GM19452 (cell line): ENCODE data around the gene ASF1B.
"Not testable (repeated sequence)": the region's sequence is repeated elsewhere in the genome, so short reads cannot be mapped to it uniquely, and the experiment has no call there.

Experiments
- ATAC-seq: cut with Tn5 transposase; IDR thresholded peaks from one replicate; pipeline ENCODE4 v1.9.1; 2021; ENCODE audit not compliant: unreplicated experiment

The ASF1B gene

DNA sequence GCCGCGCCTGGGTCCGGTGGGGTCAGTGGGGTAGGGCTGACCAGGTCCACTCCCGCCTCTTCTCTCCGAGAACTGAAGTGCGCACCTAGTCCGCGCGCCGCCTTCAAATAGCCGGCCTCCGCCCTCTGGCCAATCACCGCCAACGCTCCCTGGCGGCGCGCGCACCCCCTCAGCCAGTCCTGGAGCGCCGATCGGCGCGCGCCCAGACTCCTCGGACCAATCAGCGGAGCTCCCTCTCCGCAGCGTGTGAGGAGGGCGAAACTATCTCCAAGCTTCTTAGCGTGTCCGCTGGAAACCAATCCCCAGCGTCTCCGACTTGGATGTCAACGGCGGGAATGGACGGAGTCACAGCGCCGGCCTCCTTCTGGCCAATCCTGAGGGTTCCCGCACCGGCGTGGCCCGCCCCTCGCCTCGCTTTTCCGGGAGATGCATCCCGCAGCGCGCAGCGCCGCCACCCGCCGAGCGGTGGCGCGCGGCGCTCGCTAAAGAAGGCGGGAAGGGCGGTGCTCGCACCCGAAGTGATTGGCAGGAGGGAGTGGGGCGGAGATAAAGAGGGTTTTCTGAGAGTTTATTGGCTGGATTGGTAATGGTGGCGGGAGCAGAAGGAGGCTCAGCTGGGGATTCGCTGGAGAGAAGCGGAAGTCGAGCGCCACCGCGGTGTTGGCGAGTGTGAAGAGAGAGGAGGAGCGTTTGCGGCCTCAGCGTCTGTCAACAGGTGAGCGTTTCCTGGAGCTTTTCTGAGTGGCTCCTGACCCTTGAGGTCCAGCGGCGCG, at the start of gene ASF1B:
ASF1B (minus strand) TSS at position 81 of the 773 bp plus-strand sequence. CDS start 133 bp downstream, outside the sequence.
- ATAC-seq, result peak; percentile 76

DNA sequence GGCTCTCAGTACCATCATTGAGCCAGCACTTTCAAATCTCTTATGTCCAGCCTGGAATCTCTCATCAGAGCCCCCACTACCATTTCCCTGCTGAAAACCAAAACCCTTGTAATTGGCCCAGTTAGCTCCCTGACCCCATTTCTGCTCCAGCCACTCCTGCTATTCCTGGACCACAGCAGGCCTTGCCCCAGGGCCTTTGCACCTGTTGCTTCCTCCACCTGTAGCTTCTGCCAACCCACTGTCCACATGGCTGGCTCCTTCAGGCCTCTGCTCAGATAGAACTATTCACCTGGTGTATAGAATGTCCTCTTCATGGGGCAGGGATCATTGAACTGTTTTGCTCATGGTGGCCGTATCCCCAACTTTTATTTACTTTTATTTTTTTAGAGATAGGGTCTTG, 49.3 kb upstream of the ASF1B start:
- not testable (repeated sequence) for ATAC-seq

DNA sequence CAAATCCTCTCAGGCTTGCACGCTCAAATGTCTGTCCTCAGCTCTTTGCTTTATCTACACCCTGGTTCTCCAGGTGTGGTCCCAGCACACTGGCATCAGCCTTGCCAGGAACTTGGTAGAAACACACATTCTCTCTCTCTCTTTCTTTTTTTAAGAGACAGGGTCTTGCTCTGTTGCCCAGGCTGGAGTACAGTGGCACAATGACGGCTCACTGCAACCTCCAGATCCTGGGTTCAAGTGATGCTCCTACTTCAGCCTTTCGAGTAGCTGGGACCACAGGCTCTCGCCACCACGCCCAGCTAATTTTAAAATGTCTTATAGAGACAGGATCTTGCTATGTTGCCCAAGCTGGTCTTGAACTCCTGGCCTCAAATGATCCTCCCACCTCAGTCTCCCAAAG, 48.8 kb upstream of the ASF1B start:
- ATAC-seq, result no peak

DNA sequence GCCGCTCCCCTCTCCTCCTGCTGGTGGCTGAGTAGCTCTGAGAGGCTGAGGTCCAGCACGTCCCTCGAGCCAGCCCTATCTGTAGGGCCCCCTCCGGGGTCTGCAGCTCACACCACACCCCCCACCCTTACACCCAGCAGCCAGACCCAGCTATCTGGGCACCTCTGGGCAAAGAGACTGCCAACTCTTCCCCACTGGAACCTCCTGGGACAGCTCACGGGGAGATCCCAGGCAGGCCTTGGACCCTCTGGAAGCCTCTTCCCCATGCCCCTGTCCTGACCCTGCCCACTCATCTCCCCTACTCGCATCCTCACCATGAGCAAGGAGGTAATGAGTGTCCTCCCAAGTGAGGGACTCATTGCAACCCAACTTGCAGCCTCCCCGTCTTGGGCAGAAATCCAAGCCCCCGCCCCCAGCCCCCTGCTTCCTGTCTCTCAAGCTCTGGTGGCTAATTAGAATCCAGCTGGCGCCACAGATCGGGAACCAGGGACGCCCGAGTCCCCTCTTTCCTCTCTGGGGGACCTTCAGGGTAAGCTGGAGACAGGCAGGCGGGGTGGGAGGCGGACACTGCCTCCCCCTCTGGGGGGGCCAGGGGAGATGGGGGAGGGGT, 47.5 kb upstream of the ASF1B start:
- ATAC-seq, result no peak

DNA sequence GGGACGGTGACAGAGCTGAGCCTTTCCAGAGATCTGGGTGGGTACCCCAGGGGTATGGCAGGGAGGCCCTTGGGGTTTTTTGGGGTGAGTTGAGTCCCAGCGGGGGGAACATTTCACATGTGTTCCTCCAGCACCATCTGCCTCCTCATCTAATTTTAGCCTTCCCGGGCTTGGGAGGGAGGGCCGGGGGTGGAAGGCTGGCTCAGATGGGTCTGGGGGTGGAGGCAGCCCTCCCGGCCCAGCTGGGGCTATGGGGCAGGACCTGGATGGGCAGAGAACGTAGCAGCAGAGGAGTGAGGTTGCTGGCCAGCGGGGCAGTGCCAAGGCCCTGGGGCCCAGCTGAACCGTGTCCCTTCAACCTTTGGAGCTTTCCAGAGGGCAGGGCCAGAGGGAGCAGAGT, 46.1 kb upstream of the ASF1B start:
- ATAC-seq, result no peak

DNA sequence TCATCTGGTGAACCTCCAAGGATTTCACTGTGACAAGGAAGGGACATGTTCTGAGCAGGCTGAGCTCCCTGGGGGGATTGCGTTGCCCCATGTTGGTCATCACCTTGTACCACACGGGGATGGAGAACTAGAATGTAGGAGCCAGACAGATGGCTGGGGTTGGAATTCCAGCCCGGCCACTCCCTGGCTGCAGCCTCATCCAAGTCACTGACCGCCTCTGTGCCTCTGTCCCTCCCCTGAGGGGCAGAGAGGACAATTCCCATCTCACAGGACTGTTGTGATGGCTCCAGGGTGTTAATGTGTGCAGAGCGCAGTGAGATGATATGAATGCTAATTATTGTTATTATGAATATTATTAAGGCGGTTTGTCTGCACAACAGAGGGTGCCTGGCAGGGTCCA, 45.5 kb upstream of the ASF1B start:
- no peak for ATAC-seq

DNA sequence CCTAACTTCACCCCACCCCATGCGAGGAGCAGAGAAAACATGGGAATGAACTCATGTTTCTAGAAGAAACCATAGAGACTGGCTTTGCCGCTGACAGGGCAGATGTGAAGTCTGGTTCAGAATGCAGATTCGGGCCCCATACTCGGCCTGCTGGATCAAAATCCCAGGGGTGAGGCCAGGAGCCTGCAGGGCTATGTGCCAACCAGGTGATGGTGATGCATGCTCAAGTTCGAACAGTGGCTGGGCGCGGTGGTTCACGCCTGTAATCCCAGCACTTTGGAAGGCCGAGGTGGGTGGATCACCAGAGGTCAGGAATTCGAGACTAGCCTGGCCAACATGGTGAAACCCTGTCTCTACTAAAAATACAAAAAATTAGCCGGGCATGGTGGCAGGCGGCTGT, 44.8 kb upstream of the ASF1B start:
- not testable (repeated sequence) for ATAC-seq

DNA sequence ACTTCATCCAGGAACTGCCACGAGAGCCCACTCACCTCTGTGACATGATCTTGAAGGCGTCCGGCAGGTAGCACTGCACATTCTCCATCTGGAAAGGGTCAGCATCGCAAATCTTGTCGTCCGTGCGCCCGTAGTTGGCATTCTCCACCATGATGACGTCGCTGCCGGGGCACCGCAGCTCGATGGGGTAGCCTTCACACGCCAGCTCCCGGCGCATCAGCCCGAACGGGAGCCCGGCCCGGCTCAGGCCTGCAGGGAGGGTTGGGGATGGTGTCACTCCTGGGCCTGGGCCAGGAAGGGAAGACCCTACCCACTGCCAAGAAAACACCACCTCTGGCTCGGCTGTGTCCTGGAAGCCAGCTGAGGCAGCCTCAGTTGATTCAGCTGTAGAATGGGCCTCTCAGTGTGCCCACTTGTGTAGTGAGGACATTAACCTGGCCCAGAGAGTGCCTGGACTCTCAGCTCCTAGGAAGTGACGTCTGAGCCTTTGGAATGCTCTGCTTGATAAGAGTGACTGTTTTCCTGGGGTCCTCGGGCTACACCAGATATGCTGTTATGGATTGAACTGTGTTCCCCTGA, 41.2 kb upstream of the ASF1B start:
- ATAC-seq, result no peak

DNA sequence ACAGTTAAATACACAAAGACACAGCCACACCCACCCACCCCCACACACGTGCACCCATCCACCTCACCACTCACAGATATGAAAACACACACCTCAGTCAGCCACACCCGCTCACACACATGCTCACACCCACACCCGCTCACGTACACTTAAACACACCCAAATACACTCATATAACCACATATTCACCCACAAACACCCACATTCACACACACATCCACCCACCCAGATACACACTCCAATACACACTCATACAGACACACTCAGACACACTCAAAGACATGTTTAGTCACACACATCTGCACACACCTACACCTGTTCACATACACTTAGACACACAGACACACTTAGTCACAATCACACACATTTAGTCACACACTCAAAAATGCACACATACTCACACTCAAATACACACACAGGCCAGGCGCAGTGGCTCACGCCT, 39.0 kb upstream of the ASF1B start:
- ATAC-seq, result no peak

DNA sequence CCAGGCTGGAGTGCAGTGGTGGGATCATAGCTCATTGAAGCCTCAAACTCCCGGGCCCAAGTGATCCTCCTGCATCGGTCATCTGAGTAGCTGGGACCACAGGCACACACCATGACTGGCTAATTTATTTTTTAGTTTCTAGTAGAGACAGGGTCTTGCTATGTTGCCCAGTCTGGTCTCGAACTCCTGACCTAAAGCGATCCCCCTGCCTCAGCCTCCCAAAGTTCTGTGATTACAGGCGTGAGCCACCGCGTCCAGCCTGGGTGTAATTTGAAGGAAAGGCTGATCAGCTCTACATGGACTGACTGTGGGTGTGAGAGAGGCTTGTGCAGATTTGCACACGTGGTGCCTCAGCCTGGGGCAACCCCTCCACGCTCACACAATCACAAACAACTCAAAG, 38.5 kb upstream of the ASF1B start:
- ATAC-seq, result no peak

DNA sequence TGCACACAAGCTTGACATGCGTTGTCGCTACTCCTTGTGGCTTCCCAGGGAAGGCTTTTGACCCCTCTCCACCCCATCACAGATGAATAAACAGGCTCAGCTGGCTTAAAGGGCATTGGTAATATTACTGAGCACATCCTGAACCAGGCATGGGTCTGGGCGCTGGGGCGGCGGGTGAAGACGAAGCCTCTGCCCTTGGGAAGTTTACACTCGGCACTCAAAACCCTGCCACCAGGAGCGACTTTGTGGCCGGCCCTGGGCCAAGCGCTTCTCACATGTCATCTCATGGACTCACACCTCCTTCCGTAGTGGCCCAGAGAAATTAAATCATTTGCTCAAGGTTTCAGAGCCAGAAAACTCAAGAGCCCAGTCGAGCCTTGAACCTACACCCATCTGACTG, 32.6 kb upstream of the ASF1B start:
- ATAC-seq, result no peak

DNA sequence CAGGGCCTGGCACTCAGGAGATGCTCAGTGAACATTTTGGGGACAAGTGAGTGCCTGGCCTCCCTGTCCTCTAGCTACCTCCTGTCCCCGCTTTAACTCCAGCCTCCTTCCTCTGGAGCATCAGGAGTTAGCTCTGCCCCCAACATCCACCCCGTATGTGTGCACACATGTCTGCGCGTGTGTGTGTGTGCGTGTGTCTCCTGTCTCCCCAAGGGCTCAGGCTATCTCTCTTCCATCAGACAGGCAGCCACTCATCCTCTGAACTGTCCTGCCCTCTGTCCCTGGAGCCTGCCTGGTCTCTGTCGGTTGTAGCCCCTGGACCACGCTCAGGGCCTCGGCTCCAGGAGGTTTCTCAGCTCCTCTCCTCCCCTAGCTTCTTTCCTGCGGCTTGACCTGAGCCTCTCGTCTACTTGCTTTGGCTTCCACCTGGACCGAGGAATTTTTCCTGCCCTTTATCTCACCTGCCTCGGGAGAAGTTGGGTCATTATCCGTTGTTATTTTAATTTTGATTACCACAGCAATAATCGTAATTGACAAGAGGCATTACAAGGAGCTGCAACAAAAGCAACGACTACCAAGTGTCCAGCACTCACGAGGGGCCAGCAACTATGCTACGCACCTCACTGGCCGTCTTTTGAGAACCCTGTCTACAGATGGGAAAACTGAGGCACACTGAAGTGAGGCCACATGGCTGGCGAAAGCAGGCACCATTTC, 32.0 kb upstream of the ASF1B start:
- no peak for ATAC-seq

DNA sequence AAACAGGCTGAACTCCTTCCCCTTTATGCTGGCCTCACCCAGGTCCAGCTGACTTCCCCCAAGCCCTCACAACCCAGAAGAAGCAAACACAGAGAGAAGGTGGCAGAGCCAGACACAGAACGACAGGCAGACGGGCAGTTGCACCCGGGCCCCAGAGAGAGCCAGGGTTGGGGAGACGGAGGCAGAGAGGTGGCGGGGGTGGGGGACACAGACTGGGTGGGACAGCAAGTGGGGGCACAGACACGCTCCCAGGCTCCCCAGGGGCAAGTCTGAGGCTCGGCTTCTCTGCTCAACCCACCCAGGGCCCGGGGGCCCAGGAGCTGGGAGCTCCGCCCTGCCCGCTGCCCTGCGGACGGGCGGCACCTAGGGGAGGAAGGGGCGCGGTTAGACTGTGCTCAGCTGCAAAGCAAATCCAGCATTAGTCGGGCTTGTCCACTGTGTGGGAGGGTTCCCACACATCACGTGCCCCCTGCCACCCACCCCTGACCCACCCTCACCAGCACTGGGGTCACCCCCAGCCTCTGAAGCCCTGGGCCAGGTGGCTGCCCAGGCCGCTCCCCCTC, 31.3 kb upstream of the ASF1B start:
- no peak for ATAC-seq

DNA sequence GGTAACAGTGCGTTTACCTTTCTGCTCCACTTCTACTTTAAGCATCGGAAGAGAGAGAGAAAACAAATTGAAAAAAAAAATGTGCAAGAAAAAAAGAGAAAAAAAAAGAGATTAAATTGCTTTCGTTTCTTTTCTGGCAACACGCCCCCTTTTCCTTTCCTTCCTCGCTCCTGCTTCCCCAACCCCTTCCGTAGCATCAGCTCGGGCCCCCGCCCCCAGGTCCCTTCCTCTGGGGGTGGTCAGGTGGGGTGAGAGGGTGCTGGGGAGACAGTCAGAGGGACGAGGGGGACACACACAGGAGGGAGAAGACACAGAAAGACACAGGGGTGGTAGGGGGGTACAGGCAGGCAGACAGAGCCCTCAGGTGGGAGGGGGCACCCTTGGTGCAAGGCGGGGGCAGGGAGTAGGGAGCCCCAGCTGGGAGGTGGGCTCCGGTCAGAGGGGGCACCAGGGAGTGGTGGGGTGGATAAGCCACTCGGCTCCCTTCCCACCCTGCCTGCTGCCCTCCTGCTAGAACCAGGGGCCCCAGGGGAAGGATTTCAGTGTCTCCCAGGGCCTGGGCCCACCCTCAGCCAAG, 30.7 kb upstream of the ASF1B start:
- no peak for ATAC-seq

DNA sequence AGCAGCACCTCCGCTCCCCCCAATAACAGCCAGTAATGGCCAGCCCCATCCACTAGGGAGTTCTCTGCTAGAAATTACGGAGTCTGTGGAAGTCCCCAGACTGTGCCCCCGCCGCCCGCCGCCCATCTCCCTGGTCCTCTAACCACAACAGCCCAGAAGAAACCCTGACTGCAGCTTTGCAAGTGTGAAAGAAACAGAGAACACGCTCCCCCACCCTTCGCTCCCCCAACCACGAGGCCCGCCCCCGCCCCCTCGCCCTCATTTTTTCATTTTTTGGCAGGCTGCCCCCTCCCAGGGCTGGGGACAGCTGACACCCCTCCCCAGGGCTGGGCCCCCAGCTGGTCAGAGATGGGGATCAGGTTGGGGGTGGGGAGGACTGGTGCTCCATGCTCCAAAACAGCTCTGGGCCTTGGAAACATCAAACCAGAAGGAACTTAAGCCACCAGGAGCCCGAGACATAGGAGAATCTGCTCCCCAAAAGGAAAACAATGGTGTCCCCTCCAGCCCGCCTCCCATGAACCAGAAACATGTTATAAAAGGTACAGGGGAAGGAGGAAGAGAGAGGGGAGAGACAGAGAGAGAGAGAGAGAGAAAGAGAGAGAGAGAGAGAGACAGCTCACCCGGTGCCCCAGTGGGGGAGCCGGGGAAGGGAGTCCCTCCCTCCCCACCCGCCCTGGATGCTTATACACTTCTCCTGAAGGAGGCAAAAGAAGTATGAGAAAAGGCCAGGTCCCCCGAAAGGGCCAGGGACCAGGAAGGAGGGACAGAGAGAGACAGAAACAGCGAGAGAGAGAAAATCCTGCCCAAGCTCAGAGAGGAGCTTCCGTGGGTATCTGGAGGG, 29.8 kb upstream of the ASF1B start:
- no peak for ATAC-seq

DNA sequence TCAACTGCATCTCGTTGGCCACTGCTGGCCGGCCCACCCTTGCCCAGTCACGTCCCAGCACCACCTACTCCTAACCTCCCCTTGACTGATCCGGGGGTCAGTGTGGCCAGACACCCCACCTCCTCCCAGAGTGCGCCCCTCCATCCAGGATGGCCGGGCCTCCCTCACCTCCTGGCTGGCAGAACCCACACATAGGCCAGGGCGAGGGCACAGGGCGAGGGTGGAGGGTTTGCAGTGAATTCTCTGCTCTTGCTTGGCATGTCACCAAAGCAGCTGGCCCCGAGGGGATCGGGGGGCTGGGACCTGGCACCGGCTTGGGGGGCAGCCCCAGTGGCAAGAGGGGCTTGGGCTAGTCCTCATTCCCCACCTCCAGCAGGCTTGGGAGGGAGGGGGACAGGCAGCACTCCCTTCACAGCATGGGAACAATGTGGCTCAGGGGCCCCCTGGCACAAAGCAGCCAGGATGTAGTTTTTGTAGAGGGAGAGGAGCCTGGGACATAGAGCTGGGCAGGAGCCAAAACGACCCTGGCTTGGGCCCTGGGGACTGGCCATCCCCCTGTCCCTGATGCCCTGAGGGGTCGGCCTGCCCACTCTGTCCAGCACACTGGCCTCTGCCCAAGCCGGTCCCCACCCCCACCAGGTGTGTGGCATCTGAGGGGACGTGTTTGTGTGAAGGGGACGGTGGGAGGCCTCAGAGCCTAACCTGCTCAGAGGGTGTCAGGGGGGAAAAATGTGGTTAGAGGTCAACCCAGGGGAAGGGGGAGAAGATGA, 28.5 kb upstream of the ASF1B start:
- no peak for ATAC-seq

DNA sequence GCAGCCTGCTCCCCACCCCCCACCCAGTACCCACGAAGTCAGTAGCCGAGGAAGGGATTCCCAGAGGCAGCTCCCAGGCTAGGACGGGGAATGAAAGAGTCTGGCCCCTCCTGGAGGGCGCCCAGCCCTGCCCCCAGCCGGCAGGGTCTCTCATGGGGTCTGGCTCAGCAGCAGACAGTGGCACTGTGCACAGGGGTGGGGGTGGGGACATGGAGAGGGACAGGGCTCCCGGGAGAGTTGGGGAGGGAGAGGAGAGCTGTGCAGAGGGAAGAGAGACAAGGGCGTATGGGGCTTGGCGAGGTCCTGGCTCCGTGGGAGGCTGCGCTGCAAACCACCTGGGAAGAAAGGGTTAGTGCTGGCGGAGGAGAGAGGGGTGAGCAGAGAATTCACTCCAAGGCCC, 27.7 kb upstream of the ASF1B start:
- ATAC-seq, result no peak

DNA sequence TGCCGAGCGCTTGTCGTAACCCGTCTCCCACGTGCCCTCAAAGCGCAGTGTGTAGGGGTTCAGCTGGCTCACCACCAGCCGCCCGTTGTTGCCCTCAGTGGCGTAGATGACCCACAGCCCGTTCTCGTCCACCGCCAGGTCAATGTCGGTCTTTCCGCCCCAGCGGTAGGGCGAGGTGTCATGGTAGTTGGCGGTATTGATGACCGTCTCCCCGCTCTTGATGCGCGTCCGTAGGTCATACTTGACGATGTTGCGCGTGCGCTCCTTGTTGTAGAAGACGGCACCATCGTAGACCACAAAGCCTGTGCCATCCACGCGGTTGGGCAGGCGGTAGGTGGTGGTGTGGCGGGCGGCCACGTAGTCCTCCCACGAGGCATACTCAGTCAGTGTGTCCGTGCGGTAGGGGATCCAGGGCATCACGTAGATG, 26.5 kb upstream of the ASF1B start:
- no peak for ATAC-seq

DNA sequence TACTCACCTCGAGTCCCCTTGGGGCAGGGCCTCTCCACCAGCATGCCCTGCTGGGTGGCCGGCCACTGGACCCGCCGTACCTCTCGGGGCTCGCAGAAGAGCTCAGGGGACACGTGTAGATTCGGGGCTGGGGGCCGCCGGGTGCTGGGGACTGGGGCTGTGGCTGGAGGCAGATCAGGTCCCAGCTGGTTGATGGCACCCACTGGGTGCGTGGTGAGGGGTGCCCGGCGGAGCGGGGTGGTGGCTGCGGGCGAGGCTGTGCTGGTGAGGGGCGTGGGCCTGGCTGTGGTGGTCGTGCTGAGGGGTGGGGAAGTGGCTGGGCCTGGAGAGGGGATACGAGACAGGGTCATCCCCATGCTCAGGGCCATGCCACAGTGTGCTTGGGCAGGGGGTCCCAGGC, 24.9 kb upstream of the ASF1B start:
- no peak for ATAC-seq
